T47D (cell line): ENCODE results near the gene HID1.

Experiments used
- DNase-seq, 2 experiments: peaks; one replicate each; pipeline versions ENCODE4 v3.0.0 to v3.0.0-alpha.2; 2011 to 2012; ENCODE audit warnings: low read depth in 1 of 2, low spot score in 1 of 2
- JUND ChIP-seq: IDR thresholded peaks from 2 replicates; pipeline ENCODE4 v1.6.1; 2012; ENCODE audit warnings: low read depth
- in situ Hi-C: cut with HindIII; loops from 2 replicates; pipeline ENCODE4 v1.10.0; 2016; ENCODE audit warnings: low sequenced_read_pairs, low pct_unique_long_range_greater_than_20kb

HID1 gene

GRCh38 chr17:74928786-74929185, 43.8 kb downstream of the HID1 start:
- no peak for TF ChIP-seq JUND
- no peak for DNase-seq
- in situ Hi-C loops, result no loop called here

GRCh38 chr17:74925242-74925641, 47.3 kb downstream of the HID1 start:
- in situ Hi-C loops, result no loop called here
- TF ChIP-seq JUND, result no peak
- DNase-seq, result no peak

- in situ Hi-C loops, result no loop called here
- TF ChIP-seq JUND, result no peak
- DNase-seq, result no peak
Observed at GRCh38 chr17:74924250-74924948, 48.2 kb downstream of the HID1 start, which contains the start of gene OTOP2. Gene OTOP2, plus strand, starts transcription at chr17:74924273. Its CDS starts 360 bp downstream, at chr17:74924633.

- DNase-seq, result peak; percentile 74 to 93
- TF ChIP-seq JUND, result no peak
- in situ Hi-C loops, result no loop called here
Observed at GRCh38 chr17:74923538-74924249, 48.9 kb downstream of the HID1 start.

- DNase-seq, result peak; percentile 64 to 90
- TF ChIP-seq JUND, result no peak
- in situ Hi-C loops, result no loop called here
Observed at GRCh38 chr17:74922694-74923537, 49.6 kb downstream of the HID1 start, which contains the start of gene USH1G. Gene USH1G, minus strand, starts transcription at chr17:74923255. Its CDS starts 182 bp downstream, at chr17:74923073.

- no peak for DNase-seq
- no peak for TF ChIP-seq JUND
- in situ Hi-C loops, result no loop called here
Observed at GRCh38 chr17:74922172-74922571, 50.4 kb downstream of the HID1 start.

GRCh38 chr17:74921769-74922168, 50.8 kb downstream of the HID1 start:
- no peak for DNase-seq
- in situ Hi-C loops, result no loop called here
- TF ChIP-seq JUND, result no peak

- in situ Hi-C loops, result no loop called here
- no peak for DNase-seq
- no peak for TF ChIP-seq JUND
Observed at GRCh38 chr17:74921026-74921681, 51.4 kb downstream of the HID1 start.

- in situ Hi-C loops, result no loop called here
- DNase-seq, result no peak
- TF ChIP-seq JUND, result no peak
Observed at GRCh38 chr17:74920642-74921025, 51.9 kb downstream of the HID1 start.

GRCh38 chr17:74920306-74920620, 52.3 kb downstream of the HID1 start:
- no peak for TF ChIP-seq JUND
- in situ Hi-C loops, result no loop called here
- DNase-seq, result no peak

- TF ChIP-seq JUND, result no peak
- DNase-seq, result no peak
- in situ Hi-C loops, result no loop called here
Observed at GRCh38 chr17:74919440-74920305, 52.9 kb downstream of the HID1 start.
